ENCODE measurements around the gene ETNK1. TPM values are rescaled to one million over a fixed set of nuclear protein-coding genes. Genes with fewer than 3 reads are reported as not detected.

ETNK1 gene
- total RNA-seq, 4 donors from 2014 or later, result 15.3 to 33.3 (median 28.5) TPM

- no peaks in the 10 kb centered on the region for H3K27me3 ChIP-seq
- H3K27ac ChIP-seq, result no peak overlapping the region
- peaks cover 0 to 10% of the 10 kb centered on the region in 2 donors for H3K36me3 ChIP-seq
- TF ChIP-seq POLR2AphosphoS5 (IDR thresholded peaks at IDR 0.05), result no peak
- WGBS, 2 donors (ENCODE audit: low coverage in 1 of 2), result 98 to 99% methylated on average over 6 of the region's 6 CpGs
- ATAC-seq, result no peak
- H3K4me3 ChIP-seq, result no peak overlapping the region
- no peaks in the 10 kb centered on the region for H3K9me3 ChIP-seq
- no peaks in the 10 kb centered on the region for H3K4me1 ChIP-seq
These were observed 43.5 kb downstream of the ETNK1 start for GRCh38 chr12:22668441-22668840.

- Histone ChIP-seq H3K36me3 (peaks cover 0 to 30% of the 10 kb centered on the region in 2 donors), H3K4me3 (no peak overlapping the region), H3K4me1 (no peaks in the 10 kb centered on the region), H3K9me3 (no peaks in the 10 kb centered on the region), H3K27me3 (no peaks in the 10 kb centered on the region), H3K27ac (no peak overlapping the region)
- TF ChIP-seq EP300 (IDR thresholded peaks at IDR 0.05), result no peak
- TF ChIP-seq CTCF (IDR thresholded peaks at IDR 0.05), result peak in 1 of 4 experiments; percentile 17
- TF ChIP-seq POLR2AphosphoS5 (IDR thresholded peaks at IDR 0.05), result no peak
- no peak for ATAC-seq
These were observed 45.8 kb downstream of the ETNK1 start for GRCh38 chr12:22670762-22671161.

- Histone ChIP-seq H3K4me1 (no peaks in the 10 kb centered on the region), H3K27ac (no peak overlapping the region), H3K4me3 (no peak overlapping the region), H3K27me3 (no peaks in the 10 kb centered on the region), H3K9me3 (peaks cover 0 to 2% (median 0%) of the 10 kb centered on the region in 3 donors), H3K36me3 (peaks cover 0 to 43% of the 10 kb centered on the region in 2 donors)
- TF ChIP-seq EP300 (IDR thresholded peaks at IDR 0.05) (no peak), CTCF (IDR thresholded peaks at IDR 0.05) (no peak), POLR2AphosphoS5 (IDR thresholded peaks at IDR 0.05) (no peak), POLR2A (IDR thresholded peaks at IDR 0.05) (no peak)
- no peak for ATAC-seq
- 43 to 56% methylated on average over 3 of the region's 3 CpGs for WGBS, 2 donors (ENCODE audit: low coverage in 1 of 2)
These were observed 48.0 kb downstream of the ETNK1 start for GRCh38 chr12:22672951-22673350.

GRCh38 chr12:22677781-22678574, 53.0 kb downstream of the ETNK1 start:
- peaks cover 0 to 66% of the 10 kb centered on the region in 2 donors for H3K36me3 ChIP-seq
- no peaks in the 10 kb centered on the region for H3K4me1 ChIP-seq
- TF ChIP-seq POLR2A (IDR thresholded peaks at IDR 0.05) (no peak), CTCF (IDR thresholded peaks at IDR 0.05) (no peak), EP300 (IDR thresholded peaks at IDR 0.05) (no peak), POLR2AphosphoS5 (IDR thresholded peaks at IDR 0.05) (no peak)
- H3K9me3 ChIP-seq, result peaks cover 0 to 2% (median 0%) of the 10 kb centered on the region in 3 donors
- H3K27ac ChIP-seq, result no peak overlapping the region
- no peaks in the 10 kb centered on the region for H3K27me3 ChIP-seq
- H3K4me3 ChIP-seq, result no peak overlapping the region
- 81 to 96% methylated on average over 4 to 6 of the region's 6 CpGs for WGBS, 2 donors (ENCODE audit: low coverage in 1 of 2)
- no peak for ATAC-seq

GRCh38 chr12:22682663-22683062, 57.7 kb downstream of the ETNK1 start:
- H3K27ac ChIP-seq, result no peak overlapping the region
- TF ChIP-seq POLR2A (IDR thresholded peaks at IDR 0.05) (no peak), POLR2AphosphoS5 (IDR thresholded peaks at IDR 0.05) (no peak), EP300 (IDR thresholded peaks at IDR 0.05) (no peak), CTCF (IDR thresholded peaks at IDR 0.05) (no peak)
- H3K27me3 ChIP-seq, result no peaks in the 10 kb centered on the region
- no peaks in the 10 kb centered on the region for H3K9me3 ChIP-seq
- H3K36me3 ChIP-seq, result peaks cover 0 to 33% of the 10 kb centered on the region in 2 donors
- ATAC-seq, result no peak
- H3K4me1 ChIP-seq, result peaks cover 0 to 19% (median 0%) of the 10 kb centered on the region in 3 donors
- H3K4me3 ChIP-seq, result no peak overlapping the region
- WGBS, 2 donors (ENCODE audit: low coverage in 1 of 2), result 92 to 100% methylated on average over 2 of the region's 2 CpGs

Data from gastroesophageal sphincter (tissue), 4 donors.